ENCODE measurements around the gene MAP2.

DNA sequence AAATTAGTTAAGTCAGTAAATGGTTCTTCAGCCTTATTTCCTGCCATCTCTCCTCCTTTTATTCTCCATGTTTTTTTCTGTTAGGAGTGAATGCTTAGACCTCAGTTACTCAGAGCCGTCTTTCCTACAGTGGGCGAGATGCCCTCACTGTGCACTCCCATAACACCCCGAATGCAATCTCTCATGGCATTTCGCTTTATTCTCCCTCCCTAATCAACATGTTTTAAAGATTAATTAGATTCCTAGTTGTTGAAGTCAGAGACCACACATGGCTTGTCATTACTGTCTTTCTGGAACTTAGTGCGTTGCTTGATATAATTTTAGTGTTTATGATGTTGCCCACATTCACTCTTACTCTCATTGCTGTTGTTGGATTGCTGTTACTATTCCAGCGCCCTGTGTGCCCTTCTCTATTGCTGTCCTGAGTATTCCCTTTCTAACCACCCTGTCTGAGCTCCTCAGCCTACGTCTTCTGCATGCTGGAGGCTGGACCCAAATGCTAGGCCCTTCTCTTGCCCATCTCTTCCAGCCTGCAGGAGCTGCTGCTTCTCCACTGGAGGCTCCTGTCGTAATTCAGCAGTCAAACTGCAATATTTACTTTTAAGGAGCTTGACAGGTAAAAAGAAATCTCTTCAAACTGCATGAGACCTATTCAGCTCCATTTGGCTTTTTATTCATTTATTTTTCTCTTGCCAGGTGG is 99.3 kb downstream of the MAP2 start:
- TF ChIP-seq POLR2A (IDR thresholded peaks at IDR 0.05): no peak
- TF ChIP-seq, protein P1, sequence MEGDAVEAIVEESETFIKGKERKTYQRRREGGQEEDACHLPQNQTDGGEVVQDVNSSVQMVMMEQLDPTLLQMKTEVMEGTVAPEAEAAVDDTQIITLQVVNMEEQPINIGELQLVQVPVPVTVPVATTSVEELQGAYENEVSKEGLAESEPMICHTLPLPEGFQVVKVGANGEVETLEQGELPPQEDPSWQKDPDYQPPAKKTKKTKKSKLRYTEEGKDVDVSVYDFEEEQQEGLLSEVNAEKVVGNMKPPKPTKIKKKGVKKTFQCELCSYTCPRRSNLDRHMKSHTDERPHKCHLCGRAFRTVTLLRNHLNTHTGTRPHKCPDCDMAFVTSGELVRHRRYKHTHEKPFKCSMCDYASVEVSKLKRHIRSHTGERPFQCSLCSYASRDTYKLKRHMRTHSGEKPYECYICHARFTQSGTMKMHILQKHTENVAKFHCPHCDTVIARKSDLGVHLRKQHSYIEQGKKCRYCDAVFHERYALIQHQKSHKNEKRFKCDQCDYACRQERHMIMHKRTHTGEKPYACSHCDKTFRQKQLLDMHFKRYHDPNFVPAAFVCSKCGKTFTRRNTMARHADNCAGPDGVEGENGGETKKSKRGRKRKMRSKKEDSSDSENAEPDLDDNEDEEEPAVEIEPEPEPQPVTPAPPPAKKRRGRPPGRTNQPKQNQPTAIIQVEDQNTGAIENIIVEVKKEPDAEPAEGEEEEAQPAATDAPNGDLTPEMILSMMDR (IDR thresholded peaks at IDR 0.05): no peak
